OCI-LY1 (cell line): ENCODE measurements around the gene ZC2HC1B.

ENCODE experiments used
- H2AFZ ChIP-seq: fragments of 200-600 bp; sonication (generic), shearing (Covaris generic); 2 replicates; pipeline ENCODE4 v1.6.0; 2014; ENCODE audit warnings: antibody characterized with exemption, mild to moderate bottlenecking, low read length
- H3F3A ChIP-seq: fragments of 200-600 bp; sonication (generic), shearing (Covaris generic); 2 replicates; pipeline ENCODE4 v1.6.0; 2014; ENCODE audit warnings: mild to moderate bottlenecking, antibody characterized with exemption, low read length, moderate library complexity; ENCODE audit not compliant: insufficient read depth
- H3K27ac ChIP-seq: fragments of 200-600 bp; sonication (generic); 2 replicates; pipeline ENCODE4 v1.5.1; 2014; ENCODE audit warnings: low read length, mixed run types, mild to moderate bottlenecking, low read depth; ENCODE audit not compliant: poor library complexity, severe bottlenecking
- H3K27me3 ChIP-seq: fragments of 200-600 bp; sonication (generic); 2 replicates; pipeline ENCODE4 v1.6.0; 2014; ENCODE audit warnings: antibody characterized with exemption, mild to moderate bottlenecking, low read length, moderate library complexity; ENCODE audit not compliant: insufficient read depth
- H3K36me3 ChIP-seq: fragments of 200-600 bp; sonication (generic); 2 replicates; pipeline ENCODE4 v1.6.1; 2014; ENCODE audit warnings: mild to moderate bottlenecking, antibody characterized with exemption, low read length, moderate library complexity, mixed read lengths; ENCODE audit not compliant: insufficient read depth
- H3K4me1 ChIP-seq: fragments of 200-600 bp; sonication (generic); 2 replicates; pipeline ENCODE4 v1.5.1; 2014; ENCODE audit warnings: mild to moderate bottlenecking, low read length, moderate library complexity; ENCODE audit not compliant: insufficient read depth, severe bottlenecking
- H3K4me2 ChIP-seq: fragments of 200-600 bp; sonication (generic), shearing (Covaris generic); 2 replicates; pipeline ENCODE4 v1.6.1; 2014; ENCODE audit warnings: low read length
- H3K4me3 ChIP-seq: fragments of 200-600 bp; sonication (generic); 2 replicates; pipeline ENCODE4 v1.5.1; 2014; ENCODE audit warnings: low read length, low read depth, mild to moderate bottlenecking, mixed read lengths; ENCODE audit not compliant: poor library complexity, severe bottlenecking
- H3K79me2 ChIP-seq: fragments of 200-600 bp; shearing (Covaris generic); 2 replicates; pipeline ENCODE4 v1.6.1; 2016; ENCODE audit warnings: mixed run types, low read length, mixed read lengths; ENCODE audit not compliant: insufficient read depth
- H3K9ac ChIP-seq: fragments of 200-600 bp; sonication (generic), shearing (Covaris generic); 2 replicates; pipeline ENCODE4 v1.6.1; 2014; ENCODE audit warnings: mild to moderate bottlenecking, low read length, mixed read lengths
- H3K9me2 ChIP-seq: fragments of 200-600 bp; sonication (generic), shearing (Covaris generic); 2 replicates; pipeline ENCODE4 v1.6.1; 2014; ENCODE audit warnings: low read depth, mild to moderate bottlenecking, low read length, mixed read lengths
- H3K9me3 ChIP-seq: fragments of 200-600 bp; shearing (Covaris generic); 2 replicates; pipeline ENCODE4 v1.6.1; 2014; ENCODE audit warnings: low read length, mixed read lengths
- H4K20me1 ChIP-seq: fragments of 200-600 bp; sonication (generic), shearing (Covaris generic); 2 replicates; pipeline ENCODE4 v1.6.0; 2016; ENCODE audit warnings: mild to moderate bottlenecking, low read length; ENCODE audit not compliant: insufficient read depth
- CTCF ChIP-seq: fragments of 200-600 bp; sonication (generic), shearing (Covaris generic); IDR thresholded peaks from 2 replicates; pipeline ENCODE4 v1.5.1; 2017; ENCODE audit warnings: mild to moderate bottlenecking, antibody characterized with exemption, low read length, moderate library complexity, mixed read lengths
- EZH2 ChIP-seq: fragments of 200-600 bp; sonication (generic), shearing (Covaris generic); IDR thresholded peaks from 2 replicates; pipeline ENCODE4 v1.8.0; 2017; ENCODE audit warnings: borderline replicate concordance, mixed run types, mild to moderate bottlenecking, antibody characterized with exemption, low read length, moderate library complexity, mixed read lengths

The ZC2HC1B gene

DNA sequence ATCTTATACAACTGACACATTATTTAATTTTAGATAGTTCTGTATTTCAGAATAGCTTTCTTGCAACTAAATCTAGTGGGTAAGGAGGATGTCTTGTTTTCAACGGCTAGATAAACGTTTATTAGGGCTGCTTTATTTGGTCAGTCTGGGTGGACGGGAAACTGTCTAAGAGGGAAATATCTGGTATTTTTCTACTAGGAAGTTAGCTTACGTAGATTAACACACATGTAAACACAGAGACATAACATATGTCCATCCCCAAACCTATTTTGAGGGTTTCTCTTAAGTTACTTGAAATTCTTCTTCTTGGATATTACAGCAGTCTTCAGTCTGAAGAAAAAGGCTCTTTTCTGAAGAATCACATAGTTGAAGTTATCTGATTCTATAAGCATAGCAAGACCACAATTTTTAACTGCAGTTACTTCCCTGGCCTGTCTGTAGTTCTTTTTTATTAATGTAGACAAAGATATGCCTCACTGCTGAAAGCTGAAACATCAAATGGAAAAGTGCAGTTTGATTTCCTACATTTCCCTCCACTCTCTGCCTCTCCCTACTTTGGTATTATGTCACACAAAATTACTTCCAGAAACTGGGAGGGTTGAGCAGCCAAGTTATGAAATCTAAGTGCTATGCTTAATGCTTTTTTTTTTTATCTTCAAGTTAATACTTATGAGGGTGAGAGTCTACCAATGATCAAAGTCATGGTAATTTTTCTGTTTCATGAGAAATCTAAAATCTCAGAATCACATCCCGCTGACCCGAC, 106.4 kb downstream of the ZC2HC1B start:
- Histone ChIP-seq H3K9ac (no peak overlapping the region), H3K36me3 (no peaks in the 10 kb centered on the region), H3K27ac (no peak overlapping the region), H3K27me3 (no peaks in the 10 kb centered on the region), H3K9me3 (no peaks in the 10 kb centered on the region), H3K4me3 (no peak overlapping the region), H3K4me1 (no peaks in the 10 kb centered on the region), H2AFZ (no peak overlapping the region), H3K9me2 (no peaks in the 10 kb centered on the region; the same call in 1 of the 2 replicates), H3K79me2 (no peaks in the 10 kb centered on the region), H4K20me1 (no peaks in the 10 kb centered on the region), H3K4me2 (no peak overlapping the region), H3F3A (no peaks in the 10 kb centered on the region)
- TF ChIP-seq CTCF: no peak
- TF ChIP-seq EZH2: no peak

DNA sequence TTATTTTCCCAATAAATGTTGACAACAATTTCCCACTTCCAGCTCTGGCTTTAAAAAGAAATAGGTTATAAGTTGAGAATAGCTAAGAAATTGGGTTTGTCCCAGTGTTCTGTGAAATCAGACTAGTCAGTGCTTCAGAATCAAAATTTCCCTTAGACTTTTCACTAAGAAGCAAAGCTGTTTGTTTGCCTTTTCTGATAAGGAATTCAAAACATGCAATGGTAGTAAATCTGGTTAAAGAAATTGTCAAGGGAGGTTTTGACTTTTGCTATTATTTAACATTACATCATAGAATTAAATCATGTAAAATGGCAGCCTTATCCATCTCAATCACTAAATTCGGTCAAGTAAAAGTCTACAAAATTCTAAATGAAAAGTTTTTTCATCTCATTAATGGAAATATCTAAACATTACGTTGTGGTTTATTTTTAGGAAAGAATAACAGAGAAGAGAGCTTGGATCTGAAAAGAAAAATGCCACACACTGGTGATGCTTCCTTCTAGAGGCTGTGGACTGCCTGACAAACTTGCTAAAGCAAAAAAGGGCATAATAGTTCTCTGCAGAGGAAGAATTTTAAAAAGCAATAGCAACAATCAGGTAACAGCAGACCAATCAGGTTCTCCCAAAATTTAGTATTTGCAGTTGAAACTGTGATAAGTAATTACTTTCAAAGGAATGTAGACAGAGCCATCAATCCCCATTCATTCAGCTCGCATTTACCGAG, 107.4 kb downstream of the ZC2HC1B start:
- Histone ChIP-seq H3F3A (no peaks in the 10 kb centered on the region), H3K27ac (no peak overlapping the region), H3K36me3 (no peaks in the 10 kb centered on the region), H3K4me3 (no peak overlapping the region), H2AFZ (no peak overlapping the region), H3K4me2 (no peak overlapping the region), H3K4me1 (no peaks in the 10 kb centered on the region), H3K79me2 (no peaks in the 10 kb centered on the region), H3K9me3 (no peaks in the 10 kb centered on the region), H3K9me2 (no peaks in the 10 kb centered on the region; the same call in 1 of the 2 replicates), H3K27me3 (no peaks in the 10 kb centered on the region), H4K20me1 (no peaks in the 10 kb centered on the region), H3K9ac (no peak overlapping the region)
- TF ChIP-seq EZH2: no peak

DNA sequence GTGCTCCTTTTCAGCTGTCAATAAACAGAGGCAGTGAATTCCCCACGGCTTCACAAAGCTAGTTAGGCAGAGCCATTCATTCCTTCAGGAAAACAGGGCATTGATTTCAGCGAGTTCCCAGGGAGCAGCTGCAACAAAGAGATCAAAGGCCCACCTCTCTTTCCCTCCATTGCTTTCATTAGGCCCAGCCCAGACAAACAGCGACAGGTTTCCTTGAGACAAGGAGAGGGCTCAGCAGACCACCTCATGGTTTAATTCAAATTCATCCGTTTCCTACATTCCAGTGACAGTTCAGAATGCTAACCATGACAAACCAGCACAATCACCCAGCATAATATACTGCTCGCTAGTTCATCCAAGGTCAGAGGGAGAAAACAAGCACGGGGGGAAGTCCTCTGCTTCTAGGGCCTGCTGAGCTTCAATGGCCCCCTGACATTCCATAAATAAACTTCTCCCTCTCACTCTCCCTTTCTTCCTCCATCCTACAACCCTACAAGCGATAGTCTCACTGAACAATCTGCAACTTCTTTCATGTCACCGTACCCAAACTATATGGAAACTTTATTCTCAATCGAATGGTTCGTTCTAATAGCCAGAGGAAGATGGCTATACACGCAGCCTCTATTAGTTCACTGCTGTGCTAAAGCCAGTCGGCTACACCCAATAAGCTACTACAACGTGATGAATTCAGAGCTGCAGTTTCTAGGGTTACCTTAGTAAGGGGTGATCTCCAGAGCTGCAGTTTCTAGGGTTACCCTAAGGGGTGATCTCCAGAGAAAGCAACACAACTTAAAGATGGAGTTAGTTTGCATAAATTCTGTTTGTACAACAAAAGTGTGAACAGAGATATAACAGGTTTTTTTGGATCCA, 109.1 kb downstream of the ZC2HC1B start:
- no peaks in the 10 kb centered on the region for H3K9me3 ChIP-seq
- TF ChIP-seq CTCF: no peak
- TF ChIP-seq EZH2: no peak
- H3F3A ChIP-seq: no peaks in the 10 kb centered on the region
- no peak overlapping the region for H3K27ac ChIP-seq
- no peak overlapping the region for H2AFZ ChIP-seq
- H3K9me2 ChIP-seq: no peaks in the 10 kb centered on the region; the same call in 1 of the 2 replicates
- no peak overlapping the region for H3K9ac ChIP-seq
- no peaks in the 10 kb centered on the region for H3K27me3 ChIP-seq
- H3K4me2 ChIP-seq: no peak overlapping the region
- H4K20me1 ChIP-seq: no peaks in the 10 kb centered on the region
- no peaks in the 10 kb centered on the region for H3K79me2 ChIP-seq
- H3K36me3 ChIP-seq: no peaks in the 10 kb centered on the region
- H3K4me1 ChIP-seq: no peaks in the 10 kb centered on the region
- H3K4me3 ChIP-seq: no peak overlapping the region
